Stimulated activated memory B cell treated with anti-CD40 and anti-IgM and Interleukin-4, amounts not matched to agents 10 μg/mL and 1 μg/mL and 100 μg/mL, for 72 hours (primary cell): ENCODE data around the gene SENP6.
"Not testable (repeated sequence)": the region's sequence is repeated elsewhere in the genome, so short reads cannot be mapped to it uniquely, and the experiment has no call there.

Source experiments
- ATAC-seq: fragments of 150-1000 bp; cut with Tn5 transposase; 2 replicates; pipeline ENCODE4 v1.10.0; 2021
- H3K27ac Mint-ChIP-seq: one replicate; pipeline ENCODE4 v1.8.0; 2022; ENCODE audit warnings: mild to moderate bottlenecking, mixed read lengths
- H3K27me3 Mint-ChIP-seq: one replicate; pipeline ENCODE4 v1.8.0; 2022; ENCODE audit warnings: mixed read lengths
- H3K36me3 Mint-ChIP-seq: one replicate; pipeline ENCODE4 v1.8.0; 2022; ENCODE audit warnings: mixed read lengths
- H3K4me1 Mint-ChIP-seq: one replicate; pipeline ENCODE4 v1.8.0; 2022; ENCODE audit warnings: mixed read lengths
- H3K4me3 Mint-ChIP-seq: one replicate; pipeline ENCODE4 v1.8.0; 2022; ENCODE audit warnings: mild to moderate bottlenecking, moderate library complexity, mixed read lengths
- H3K9me3 Mint-ChIP-seq: one replicate; pipeline ENCODE4 v1.8.0; 2022; ENCODE audit warnings: mixed read lengths

The SENP6 gene

GRCh38 chr6:75682548-75682947, 80.9 kb downstream of the SENP6 start:
- not testable (repeated sequence) for H3K4me3 Mint-ChIP-seq, H3K27ac Mint-ChIP-seq, H3K27me3 Mint-ChIP-seq, H3K4me1 Mint-ChIP-seq, ATAC-seq
- H3K9me3 Mint-ChIP-seq = peaks cover 15% of the 10 kb centered on the region
- H3K36me3 Mint-ChIP-seq = peaks cover 100% of the 10 kb centered on the region

GRCh38 chr6:75683005-75683404, 81.3 kb downstream of the SENP6 start:
- H3K4me3 Mint-ChIP-seq, ATAC-seq, H3K27me3 Mint-ChIP-seq, H3K27ac Mint-ChIP-seq, H3K4me1 Mint-ChIP-seq: not testable (repeated sequence)
- H3K36me3 Mint-ChIP-seq = peaks cover 99% of the 10 kb centered on the region
- peaks cover 15% of the 10 kb centered on the region for H3K9me3 Mint-ChIP-seq

GRCh38 chr6:75687535-75687934, 85.9 kb downstream of the SENP6 start:
- H3K36me3 Mint-ChIP-seq = peaks cover 77% of the 10 kb centered on the region
- H3K4me3 Mint-ChIP-seq, ATAC-seq, H3K27ac Mint-ChIP-seq, H3K4me1 Mint-ChIP-seq, H3K9me3 Mint-ChIP-seq, H3K27me3 Mint-ChIP-seq: not testable (repeated sequence)

- ATAC-seq, H3K9me3 Mint-ChIP-seq, H3K27ac Mint-ChIP-seq, H3K27me3 Mint-ChIP-seq, H3K4me3 Mint-ChIP-seq, H3K4me1 Mint-ChIP-seq: not testable (repeated sequence)
- peaks cover 77% of the 10 kb centered on the region for H3K36me3 Mint-ChIP-seq
Measured at GRCh38 chr6:75687937-75688336, 86.3 kb downstream of the SENP6 start.

- no peak overlapping the region for H3K4me3 Mint-ChIP-seq
- H3K36me3 Mint-ChIP-seq = peaks cover 68% of the 10 kb centered on the region
- no peak overlapping the region for H3K27ac Mint-ChIP-seq
- no peaks in the 10 kb centered on the region for H3K27me3 Mint-ChIP-seq
- H3K4me1 Mint-ChIP-seq = peaks cover 6% of the 10 kb centered on the region
- no peaks in the 10 kb centered on the region for H3K9me3 Mint-ChIP-seq
- no peak for ATAC-seq
Measured at GRCh38 chr6:75689576-75689975, 87.9 kb downstream of the SENP6 start.

GRCh38 chr6:75691012-75691411, 89.3 kb downstream of the SENP6 start:
- peaks cover 55% of the 10 kb centered on the region for H3K36me3 Mint-ChIP-seq
- H3K4me1 Mint-ChIP-seq = no peaks in the 10 kb centered on the region
- H3K4me3 Mint-ChIP-seq = no peak overlapping the region
- H3K27ac Mint-ChIP-seq = no peak overlapping the region
- no peaks in the 10 kb centered on the region for H3K9me3 Mint-ChIP-seq
- ATAC-seq = no peak
- no peaks in the 10 kb centered on the region for H3K27me3 Mint-ChIP-seq

- Mint-ChIP-seq H3K27me3 (no peaks in the 10 kb centered on the region), H3K27ac (no peak overlapping the region), H3K4me3 (no peak overlapping the region), H3K9me3 (no peaks in the 10 kb centered on the region), H3K36me3 (peaks cover 51% of the 10 kb centered on the region), H3K4me1 (no peaks in the 10 kb centered on the region)
- no peak for ATAC-seq
Measured at GRCh38 chr6:75693534-75693933, 91.9 kb downstream of the SENP6 start.

- Mint-ChIP-seq H3K27me3 (no peaks in the 10 kb centered on the region), H3K4me1 (no peaks in the 10 kb centered on the region), H3K4me3 (no peak overlapping the region), H3K27ac (no peak overlapping the region), H3K36me3 (peaks cover 53% of the 10 kb centered on the region), H3K9me3 (no peaks in the 10 kb centered on the region)
- ATAC-seq = no peak
Measured at GRCh38 chr6:75694406-75694805, 92.7 kb downstream of the SENP6 start.

GRCh38 chr6:75708334-75708733, 106.7 kb downstream of the SENP6 start:
- H3K36me3 Mint-ChIP-seq = peaks cover 54% of the 10 kb centered on the region

GRCh38 chr6:75711173-75711572, 109.5 kb downstream of the SENP6 start:
- Mint-ChIP-seq H3K27me3 (no peaks in the 10 kb centered on the region), H3K4me1 (no peaks in the 10 kb centered on the region), H3K9me3 (no peaks in the 10 kb centered on the region), H3K27ac (no peak overlapping the region), H3K4me3 (no peak overlapping the region), H3K36me3 (peaks cover 48% of the 10 kb centered on the region)
- no peak for ATAC-seq

More at GRCh38 chr6:75708334-75708733, 106.7 kb downstream of the SENP6 start:
- H3K27me3 Mint-ChIP-seq, H3K27ac Mint-ChIP-seq, H3K9me3 Mint-ChIP-seq, H3K4me1 Mint-ChIP-seq, H3K4me3 Mint-ChIP-seq, ATAC-seq: not testable (repeated sequence)

GRCh38 chr6:75719133-75719532, 117.5 kb downstream of the SENP6 start:
- Mint-ChIP-seq H3K4me3 (no peak overlapping the region), H3K36me3 (peaks cover 14% of the 10 kb centered on the region), H3K27ac (no peak overlapping the region), H3K9me3 (no peaks in the 10 kb centered on the region), H3K4me1 (no peaks in the 10 kb centered on the region), H3K27me3 (no peaks in the 10 kb centered on the region)
- ATAC-seq = no peak

- H3K4me3 Mint-ChIP-seq = no peak overlapping the region
- H3K4me1 Mint-ChIP-seq = no peaks in the 10 kb centered on the region
- H3K9me3 Mint-ChIP-seq = no peaks in the 10 kb centered on the region
- H3K27ac Mint-ChIP-seq = no peak overlapping the region
- H3K27me3 Mint-ChIP-seq = no peaks in the 10 kb centered on the region
- ATAC-seq = no peak
- no peaks in the 10 kb centered on the region for H3K36me3 Mint-ChIP-seq
Measured at GRCh38 chr6:75723382-75723781, 121.7 kb downstream of the SENP6 start.

GRCh38 chr6:75727206-75727605, 125.5 kb downstream of the SENP6 start:
- H3K27ac Mint-ChIP-seq = no peak overlapping the region
- H3K4me1 Mint-ChIP-seq = no peaks in the 10 kb centered on the region

GRCh38 chr6:75731029-75731428, 129.3 kb downstream of the SENP6 start:
- not testable (repeated sequence) for H3K36me3 Mint-ChIP-seq, H3K9me3 Mint-ChIP-seq, ATAC-seq, H3K4me1 Mint-ChIP-seq, H3K27ac Mint-ChIP-seq, H3K27me3 Mint-ChIP-seq, H3K4me3 Mint-ChIP-seq

More at GRCh38 chr6:75727206-75727605, 125.5 kb downstream of the SENP6 start:
- H3K9me3 Mint-ChIP-seq = no peaks in the 10 kb centered on the region
- H3K27me3 Mint-ChIP-seq = no peaks in the 10 kb centered on the region
- no peak overlapping the region for H3K4me3 Mint-ChIP-seq
- H3K36me3 Mint-ChIP-seq = no peaks in the 10 kb centered on the region
- no peak for ATAC-seq

- Mint-ChIP-seq H3K36me3 (no peaks in the 10 kb centered on the region), H3K9me3 (no peaks in the 10 kb centered on the region), H3K4me3 (no peak overlapping the region), H3K27ac (no peak overlapping the region), H3K4me1 (no peaks in the 10 kb centered on the region), H3K27me3 (peaks cover 8% of the 10 kb centered on the region)
- ATAC-seq = no peak
Measured at GRCh38 chr6:75735491-75736186, 134.0 kb downstream of the SENP6 start.

GRCh38 chr6:75743971-75744370, 142.3 kb downstream of the SENP6 start:
- Mint-ChIP-seq H3K27me3 (peaks cover 55% of the 10 kb centered on the region), H3K4me3 (no peak overlapping the region), H3K4me1 (peaks cover 15% of the 10 kb centered on the region), H3K9me3 (no peaks in the 10 kb centered on the region), H3K36me3 (no peaks in the 10 kb centered on the region), H3K27ac (no peak overlapping the region)
- ATAC-seq = no peak
